HG02763 (cell line): ENCODE measurements around the gene MAGI1.
"Not testable (repeated sequence)": the region's sequence is repeated elsewhere in the genome, so short reads cannot be mapped to it uniquely, and the experiment has no call there.

ENCODE experiments used
- ATAC-seq: cut with Tn5 transposase; IDR thresholded peaks from one replicate; pipeline ENCODE4 v1.9.1; 2021; ENCODE audit warnings: mild to moderate bottlenecking, moderate library complexity; ENCODE audit not compliant: unreplicated experiment

The MAGI1 gene

DNA sequence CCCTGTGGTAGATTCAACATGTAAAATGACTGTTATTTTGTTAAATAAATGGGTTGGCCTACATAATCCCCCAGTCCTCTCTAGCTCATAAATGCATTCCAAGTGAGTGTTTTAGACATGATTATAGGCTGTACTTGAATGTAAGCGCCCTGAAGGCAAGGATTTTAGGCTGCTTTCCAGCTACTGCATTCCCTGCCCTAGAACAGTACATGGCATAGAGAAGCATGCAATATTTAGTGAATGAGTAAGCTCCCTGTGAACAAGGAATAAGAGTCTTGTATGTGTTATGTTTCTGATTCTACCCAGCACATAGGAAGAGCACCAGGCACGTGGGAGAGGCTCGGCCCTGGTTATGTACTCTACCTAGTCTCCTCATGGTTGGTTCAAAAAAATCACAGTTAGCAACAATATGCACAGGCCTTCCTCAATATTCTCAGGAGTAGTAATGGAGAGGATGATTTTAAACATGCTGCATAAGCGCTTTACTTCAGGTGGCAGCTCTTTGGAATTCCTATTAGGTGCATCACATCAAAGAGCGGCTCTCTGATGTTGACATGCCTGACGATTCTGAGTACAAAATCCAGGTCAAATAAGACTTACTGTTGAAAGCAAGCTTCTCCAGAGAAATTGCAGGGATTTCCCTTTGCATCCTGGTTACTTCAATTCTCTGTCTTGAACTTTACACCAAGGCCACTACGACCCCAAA lies 456.6 kb downstream of the MAGI1 start:
- no peak for ATAC-seq

DNA sequence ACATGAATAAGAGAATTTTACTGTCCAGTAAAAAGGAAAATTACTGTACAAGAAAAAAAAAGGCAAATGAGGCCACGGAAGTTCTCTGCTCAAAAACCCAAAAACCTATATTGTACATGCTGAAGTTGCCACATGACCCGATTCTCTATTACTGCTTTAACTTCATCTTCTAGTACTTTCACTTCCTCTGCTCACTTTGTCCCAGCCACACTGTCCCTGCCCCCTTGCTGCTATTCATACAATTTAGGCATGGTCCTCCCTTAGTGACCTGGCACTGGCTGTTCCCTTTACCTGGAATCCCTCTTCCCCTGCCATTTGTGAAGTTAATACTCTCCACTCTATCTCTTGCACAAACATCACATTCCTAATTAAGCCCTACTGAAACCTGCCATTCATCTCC lies 457.4 kb downstream of the MAGI1 start:
- no peak for ATAC-seq

DNA sequence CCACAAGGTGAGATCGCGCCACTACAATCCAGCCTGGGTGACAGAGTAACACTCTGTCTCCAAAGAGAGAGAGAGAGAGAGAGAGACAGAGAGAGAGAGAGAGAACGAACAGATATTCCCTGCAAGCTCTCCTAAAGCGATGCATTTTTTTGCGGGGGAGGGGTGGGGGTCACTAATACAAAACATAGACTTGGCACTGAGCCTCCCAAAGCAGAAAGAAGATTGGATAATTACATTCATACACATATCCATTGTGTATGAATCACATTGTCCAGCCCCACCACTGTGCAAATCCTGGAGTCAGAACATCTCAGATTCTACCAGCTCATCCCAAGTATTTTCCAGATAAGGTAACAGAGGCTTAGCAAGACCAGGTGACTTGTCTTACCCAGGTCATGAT lies 459.9 kb downstream of the MAGI1 start:
- ATAC-seq: no peak

DNA sequence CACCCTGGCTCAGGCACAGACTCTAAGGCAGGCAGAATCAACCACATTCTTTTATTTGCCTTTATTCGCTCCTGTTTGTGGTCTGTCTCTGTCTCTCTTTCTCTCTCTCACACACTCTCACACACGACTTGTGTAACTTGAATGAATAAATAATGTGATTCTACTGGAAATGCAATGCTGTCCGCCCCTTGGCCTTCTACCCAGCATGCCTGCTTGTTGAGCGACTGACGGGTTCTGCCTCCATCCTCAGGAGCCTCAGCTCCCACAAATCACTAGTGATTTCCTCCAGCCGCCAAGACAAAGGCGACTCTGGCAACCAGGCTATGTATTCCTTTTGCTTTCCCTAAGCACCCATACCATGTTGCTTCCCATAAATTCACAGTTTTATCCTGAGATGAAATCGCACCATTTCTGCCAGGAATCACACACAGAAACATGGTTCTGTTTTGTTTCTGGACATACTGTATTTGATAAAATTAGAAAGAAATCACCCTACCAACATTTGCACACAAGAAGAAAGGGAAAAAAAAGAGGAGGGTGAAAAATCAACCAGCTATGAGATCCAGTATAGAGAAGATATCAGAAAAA lies 460.8 kb downstream of the MAGI1 start:
- no peak for ATAC-seq

DNA sequence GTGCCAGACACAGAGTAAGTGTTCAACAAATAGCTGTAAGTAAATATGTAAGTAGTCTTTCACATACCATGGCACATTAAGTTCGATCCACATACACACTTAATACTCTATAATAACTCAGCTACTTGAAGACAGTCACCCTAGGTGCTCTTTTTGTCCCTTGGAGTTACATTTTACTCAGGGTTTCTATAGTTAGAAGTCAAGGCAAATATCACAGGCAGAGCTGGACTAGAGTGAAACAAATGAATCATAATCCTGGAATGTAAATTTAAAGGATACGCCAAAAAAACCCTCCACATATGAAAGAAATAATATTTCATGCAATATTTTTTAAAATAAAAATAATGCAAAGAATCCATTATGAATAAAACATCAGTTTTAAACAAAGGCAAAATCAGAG lies 461.8 kb downstream of the MAGI1 start:
- ATAC-seq: no peak

DNA sequence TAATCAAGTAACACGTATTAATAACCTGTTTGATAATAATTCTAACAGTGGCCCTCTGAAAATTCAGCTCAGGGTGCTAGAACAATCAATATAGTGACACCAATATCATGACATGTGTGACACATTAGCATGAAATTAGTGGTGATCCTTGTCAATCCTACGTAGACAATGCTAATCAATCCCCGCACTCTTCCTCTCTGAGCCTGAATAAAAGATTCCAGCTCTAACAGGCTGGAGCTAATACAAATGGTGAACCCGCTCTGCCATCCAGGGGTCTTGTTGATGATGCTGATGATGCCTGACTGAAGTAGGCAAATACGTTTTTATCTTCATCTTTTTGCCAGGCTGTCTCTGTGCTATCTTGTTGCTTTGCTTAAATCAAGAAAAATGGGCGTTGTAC lies 462.5 kb downstream of the MAGI1 start:
- ATAC-seq: no peak

DNA sequence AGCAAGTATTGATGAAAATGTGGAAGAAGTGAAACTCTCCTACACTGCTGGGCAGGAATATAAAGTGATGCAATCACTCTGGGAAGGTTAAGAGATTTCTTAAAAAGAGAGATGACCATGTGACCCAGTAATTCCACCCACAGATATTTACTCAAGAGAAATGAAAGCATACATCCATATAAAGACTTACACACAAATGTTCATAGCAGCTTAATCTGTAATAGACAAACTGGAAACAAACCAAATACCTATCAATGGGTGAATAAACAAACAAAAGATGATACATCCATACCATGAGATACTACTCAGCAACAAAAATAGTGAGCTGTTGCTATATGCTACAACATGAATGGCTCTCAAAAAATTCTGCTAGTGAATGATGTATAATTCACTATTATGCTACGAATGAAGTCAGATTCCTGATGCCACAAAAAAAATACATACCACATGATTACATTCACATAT lies 463.3 kb downstream of the MAGI1 start:
- no peak for ATAC-seq

DNA sequence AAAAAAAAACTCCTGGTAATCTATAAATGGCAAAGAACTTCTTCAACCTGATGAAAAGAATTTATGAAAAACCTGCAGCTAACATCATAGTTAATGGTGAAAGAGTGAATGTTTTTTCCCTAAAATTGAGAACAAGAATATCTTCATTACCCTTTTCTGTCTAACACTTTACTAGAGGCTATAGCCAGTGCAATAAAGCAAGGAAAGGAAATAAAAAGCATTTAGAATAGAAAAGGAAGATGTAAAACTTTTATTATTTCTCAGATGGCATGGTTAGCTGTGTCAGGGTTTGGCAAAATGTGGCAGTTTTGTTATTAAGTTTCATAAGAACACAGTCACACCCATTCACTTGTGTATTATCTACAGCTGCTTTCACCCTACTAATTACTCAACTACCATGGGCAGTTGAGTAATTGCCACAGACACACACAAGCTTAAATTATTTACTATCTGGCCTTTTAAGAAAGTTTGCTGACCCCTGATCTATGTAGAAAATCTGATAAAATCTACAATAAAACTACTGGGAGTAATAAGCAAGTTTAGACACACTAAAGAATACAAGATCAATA lies 465.1 kb downstream of the MAGI1 start:
- ATAC-seq: no peak

DNA sequence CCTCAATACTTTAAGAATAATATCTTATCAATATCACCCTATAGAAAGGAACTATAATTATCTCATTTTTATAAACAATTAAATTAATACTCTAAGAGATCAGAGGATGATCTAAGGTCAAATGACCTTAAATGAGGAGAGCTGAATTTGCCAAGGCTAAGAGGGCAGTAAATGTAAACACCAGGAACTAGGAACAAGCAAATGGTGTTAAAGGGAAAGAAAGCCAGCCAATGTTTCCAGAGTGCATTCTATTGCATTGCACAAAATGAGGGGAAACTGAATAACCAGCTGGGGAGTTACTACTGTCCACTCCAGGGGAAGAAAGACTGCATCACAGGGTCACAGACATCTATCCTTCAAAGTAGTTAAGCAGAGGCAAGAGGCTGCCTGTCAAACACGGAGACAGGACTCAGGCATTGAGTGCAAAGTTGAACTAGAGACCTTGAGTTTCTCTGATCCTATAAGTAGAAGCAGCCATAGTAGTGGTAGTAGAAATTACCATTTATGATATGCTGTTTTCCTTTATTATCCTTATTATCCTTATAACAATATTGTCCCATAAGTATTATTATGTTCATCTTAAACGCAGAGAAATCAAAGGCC lies 466.4 kb downstream of the MAGI1 start:
- no peak for ATAC-seq

DNA sequence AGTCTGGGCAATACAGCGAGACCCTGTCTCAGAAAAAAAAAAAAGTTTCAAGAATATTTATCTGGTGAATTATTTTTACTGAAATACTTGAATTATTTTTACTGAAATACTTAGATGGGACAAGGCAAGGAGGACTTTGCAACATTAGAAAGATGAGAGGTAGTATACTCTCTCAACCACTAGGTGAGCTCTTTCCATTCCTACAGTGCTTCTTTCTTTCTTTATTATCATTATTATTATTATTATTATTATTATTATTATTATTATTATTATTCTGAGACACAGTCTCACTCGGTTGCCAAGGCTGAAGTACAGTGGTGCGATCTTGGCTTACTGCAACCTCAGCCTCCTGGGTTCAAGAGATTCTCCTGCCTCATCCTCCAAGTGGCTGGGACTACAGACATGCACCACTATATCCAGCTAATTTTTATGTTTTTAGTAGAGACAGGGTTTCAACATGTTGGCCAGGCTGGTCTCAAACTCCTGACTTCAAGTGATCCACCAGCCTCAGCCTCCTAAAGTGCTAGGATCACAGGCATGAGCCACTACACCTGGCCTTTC lies 468.8 kb downstream of the MAGI1 start:
- ATAC-seq: no peak

DNA sequence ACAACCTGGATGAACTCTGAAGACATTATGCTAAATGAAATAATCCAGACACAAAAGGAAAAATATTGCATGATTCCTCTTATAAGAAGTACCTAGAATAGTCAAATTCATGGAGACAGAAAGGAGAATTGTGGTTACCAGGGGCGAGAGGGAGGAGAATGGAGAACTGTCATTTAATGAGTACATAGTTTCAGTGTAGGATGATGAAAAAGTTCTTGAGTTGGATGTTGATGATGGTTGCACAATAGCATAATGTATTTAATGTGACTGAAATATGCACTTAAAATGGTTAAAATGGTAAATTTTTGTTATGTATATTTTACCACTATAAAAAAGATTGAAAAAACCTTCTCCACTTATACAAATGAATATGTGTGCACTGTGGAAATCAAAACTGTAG lies 469.6 kb downstream of the MAGI1 start:
- ATAC-seq: no peak

DNA sequence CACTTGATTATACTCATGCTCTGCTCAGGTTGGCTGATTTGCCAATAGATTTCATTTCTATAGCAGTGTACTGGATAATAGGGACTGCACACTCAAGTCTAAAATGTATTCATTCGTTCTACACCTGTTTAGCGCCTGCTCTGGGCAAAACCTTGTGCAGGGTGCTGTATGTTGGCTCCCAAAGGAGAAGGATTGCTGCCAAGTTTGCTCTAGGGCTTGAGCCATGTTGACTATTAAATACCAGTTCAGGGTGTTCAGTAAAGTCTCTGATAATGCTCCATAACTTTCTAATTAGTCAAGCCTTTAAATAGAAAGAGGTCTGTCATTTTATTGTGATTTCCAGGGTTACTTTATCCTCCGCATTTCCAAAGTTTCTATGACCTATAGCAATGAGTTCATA lies 470.2 kb downstream of the MAGI1 start:
- ATAC-seq: no peak

DNA sequence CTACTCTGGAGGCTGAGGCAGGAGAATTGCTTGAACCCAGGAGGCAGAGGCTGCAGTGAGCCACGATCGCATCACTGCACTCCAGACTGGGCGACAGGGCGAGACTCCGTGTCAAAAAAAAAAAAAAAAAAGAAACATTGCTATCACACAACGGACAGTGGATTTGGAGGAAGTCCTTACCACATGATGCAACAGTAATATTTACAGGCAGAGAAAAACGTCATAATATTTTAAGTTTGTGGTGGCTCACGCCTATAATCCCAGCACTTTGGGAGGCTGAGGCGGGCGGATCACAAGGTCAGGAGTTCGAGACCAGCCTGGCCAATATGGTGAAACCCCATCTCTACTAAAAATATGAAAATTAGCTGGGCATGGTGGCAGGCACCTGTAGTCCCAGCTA lies 473.0 kb downstream of the MAGI1 start:
- ATAC-seq: not testable (repeated sequence)

DNA sequence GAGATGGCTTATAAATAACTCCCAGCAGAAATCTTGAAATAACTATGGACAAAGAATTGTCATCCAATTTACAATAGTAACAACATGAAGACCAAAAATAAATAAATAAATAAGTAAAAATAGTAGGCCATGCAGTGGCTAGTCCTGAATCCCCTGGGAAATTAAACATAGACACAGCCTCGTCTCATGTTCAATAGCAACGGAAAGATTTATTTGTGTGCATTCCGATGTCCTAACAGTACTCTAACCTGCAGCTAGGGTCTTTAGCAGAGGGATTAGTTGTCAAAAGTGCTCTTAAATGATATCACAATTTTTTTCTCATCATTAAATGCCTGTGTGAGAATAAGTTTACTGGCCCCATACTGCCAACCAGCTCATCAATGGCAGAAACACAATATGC lies 474.2 kb downstream of the MAGI1 start:
- ATAC-seq: no peak

DNA sequence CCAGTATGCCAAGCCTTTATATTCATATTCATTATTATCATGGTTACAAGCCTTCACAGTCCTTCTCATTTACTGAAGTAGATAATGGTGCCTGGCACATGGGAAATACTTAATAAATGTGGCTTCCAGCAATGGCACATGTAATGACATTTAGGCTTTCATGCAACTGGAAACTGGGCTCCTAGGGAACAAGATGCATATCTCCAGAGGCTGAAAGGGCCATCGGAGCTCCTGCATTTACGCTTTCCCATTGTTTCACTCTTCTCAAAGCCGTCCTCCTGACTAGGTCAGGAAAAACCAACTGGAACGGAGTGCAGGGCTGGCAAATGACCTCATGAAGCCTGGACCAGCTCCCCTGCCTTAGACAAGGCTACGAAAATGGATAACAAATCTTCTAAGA lies 474.9 kb downstream of the MAGI1 start:
- ATAC-seq: no peak

DNA sequence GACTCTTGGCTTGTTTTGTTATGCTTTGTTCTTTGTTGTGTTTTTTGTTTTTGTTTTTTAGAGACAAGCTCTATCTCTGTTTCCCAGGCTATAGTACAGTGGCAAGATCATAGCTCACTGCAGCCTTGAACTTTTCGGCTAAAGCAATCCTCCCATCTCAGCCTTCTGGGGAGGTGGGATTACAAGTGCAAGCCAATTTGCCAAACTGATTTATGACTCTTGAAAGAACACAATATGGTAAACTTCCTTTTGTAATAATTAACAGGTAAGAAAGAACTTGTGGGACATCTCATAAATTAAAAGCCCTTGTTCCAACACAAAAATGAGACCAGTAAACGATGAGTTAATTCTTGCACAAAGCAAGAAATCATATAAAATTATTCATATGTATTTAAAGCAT lies 476.3 kb downstream of the MAGI1 start:
- ATAC-seq: no peak

DNA sequence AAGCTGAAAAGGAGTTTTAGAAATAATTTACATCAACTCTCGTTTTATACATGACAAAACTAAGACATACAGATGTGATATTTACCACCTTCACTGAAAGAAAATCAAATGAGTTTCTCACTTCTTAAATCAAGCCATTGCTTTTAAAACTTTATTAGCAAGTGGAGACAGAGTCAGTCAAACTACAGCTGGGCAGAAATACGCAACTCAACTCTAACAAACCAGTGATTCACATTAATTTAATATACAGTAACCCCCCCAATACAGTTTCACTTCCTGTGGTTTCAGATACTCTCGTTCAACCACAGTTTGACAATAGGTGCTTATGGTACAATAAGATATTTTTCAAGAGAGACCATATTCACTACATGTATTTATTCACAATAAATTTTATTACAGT lies 477.1 kb downstream of the MAGI1 start:
- ATAC-seq: no peak

DNA sequence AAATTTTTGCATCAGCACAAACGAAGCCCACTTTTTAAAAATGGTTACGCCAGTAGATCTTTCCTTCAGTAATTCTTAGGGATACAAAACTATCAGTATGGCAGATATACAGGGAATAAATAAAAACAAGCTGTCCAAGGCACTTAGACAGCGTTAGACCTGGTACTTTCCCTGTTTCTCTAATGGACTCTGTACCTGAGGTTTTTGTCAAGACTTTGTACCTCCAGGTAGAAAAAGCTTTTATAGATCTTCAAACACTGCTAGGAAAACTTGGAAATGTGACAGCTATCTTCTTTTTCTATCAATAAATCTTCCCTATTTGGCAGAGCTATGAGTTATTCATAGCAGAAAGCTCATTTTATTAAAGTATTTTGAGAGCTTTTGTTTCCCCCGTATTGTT lies 477.8 kb downstream of the MAGI1 start:
- ATAC-seq: no peak

DNA sequence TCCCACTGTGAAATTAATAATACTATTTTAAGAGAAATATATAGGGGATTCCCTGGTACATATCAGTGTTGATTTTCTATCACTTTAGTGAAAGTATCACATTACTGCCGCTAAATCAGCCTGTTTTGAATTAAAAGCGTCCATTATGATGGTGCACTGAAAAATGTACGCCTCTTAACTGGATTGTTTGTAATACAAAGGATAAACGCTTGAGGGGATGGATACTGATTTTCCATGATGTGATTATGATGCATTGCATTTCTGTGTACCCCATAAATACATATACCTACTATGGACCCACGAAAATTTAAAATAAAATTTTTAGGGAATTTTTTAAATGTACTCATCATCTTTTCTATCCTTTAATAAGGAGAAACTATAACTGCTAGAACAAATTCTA lies 478.6 kb downstream of the MAGI1 start:
- no peak for ATAC-seq

DNA sequence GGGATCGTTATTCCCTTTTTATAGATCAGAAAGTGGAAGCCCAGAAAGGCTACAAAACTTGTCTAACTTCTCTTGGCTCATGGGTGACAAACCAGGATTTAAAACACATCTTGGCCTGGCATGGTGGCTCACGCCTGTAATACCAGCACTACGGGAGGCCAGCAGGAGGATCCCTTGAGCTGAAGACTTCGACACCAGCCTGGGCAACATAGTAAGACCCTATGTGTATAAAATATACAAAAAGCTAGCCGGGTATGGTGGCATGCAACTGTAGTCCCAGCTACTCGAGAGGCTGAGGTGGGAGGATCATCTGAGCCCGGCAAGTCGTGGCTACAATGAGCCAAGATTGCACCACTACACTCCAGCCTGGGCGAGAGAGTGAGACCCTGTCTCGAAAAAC lies 479.1 kb downstream of the MAGI1 start:
- no peak for ATAC-seq

DNA sequence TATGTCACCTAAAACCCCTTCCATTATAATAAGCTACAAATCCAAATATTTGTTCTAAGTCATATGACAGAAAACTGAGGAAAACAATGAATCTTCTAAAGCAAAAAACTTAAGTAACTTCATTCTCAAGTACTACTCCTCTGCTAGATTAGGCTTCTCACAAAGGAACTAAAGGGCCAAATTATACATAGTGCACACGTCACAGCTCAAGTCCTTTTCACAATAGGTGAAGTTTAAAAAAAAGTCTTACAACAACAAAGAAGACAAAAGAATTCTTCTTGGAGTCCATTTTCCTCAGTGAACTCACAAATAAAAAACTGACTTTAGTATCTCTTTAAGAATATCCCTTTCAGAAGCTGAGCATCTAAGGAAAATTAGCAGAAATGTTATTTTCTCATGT lies 479.9 kb downstream of the MAGI1 start:
- ATAC-seq: no peak
